ENCODE data around the gene MEF2B.
"Not testable (repeated sequence)": the region's sequence is repeated elsewhere in the genome, so short reads cannot be mapped to it uniquely, and the experiment has no call there.

GRCh38 chr19:19102566-19102965 lies 67.5 kb downstream of the MEF2B start:
- TF ChIP-seq CTCF (IDR thresholded peaks at IDR 0.05; ENCODE audit: low read length); EZH2 (IDR thresholded peaks at IDR 0.05; ENCODE audit: borderline replicate concordance, low read length): not testable (repeated sequence)

Measured in OCI-LY1 (cell line).